ENCODE results near the gene TOP1. TPM values are rescaled to one million over a fixed set of nuclear protein-coding genes. Genes with fewer than 3 reads are reported as not detected.

The TOP1 gene
- total RNA-seq, 1 experiment from 2014 or later, result 129 TPM

GRCh38 chr20:41148942-41149341 is 120.3 kb downstream of the TOP1 start:
- no peak for TF ChIP-seq CTCF (IDR thresholded peaks at IDR 0.05; ENCODE audit: unreplicated experiment)
- peaks cover 5% of the 10 kb centered on the region for H3K9me3 Mint-ChIP-seq (ENCODE audit: low read depth, unreplicated experiment)
- H3K4me1 Mint-ChIP-seq (ENCODE audit: low read depth, unreplicated experiment), result peaks cover 21% of the 10 kb centered on the region
- no peaks in the 10 kb centered on the region for H3K27me3 Mint-ChIP-seq (ENCODE audit: unreplicated experiment)
- DNase-seq, result no peak
- H3K36me3 Mint-ChIP-seq (ENCODE audit: insufficient read depth, unreplicated experiment), result no peaks in the 10 kb centered on the region
- CTCF ChIA-PET, result interaction anchor here (1.0 to 1.5 kb wide), 3 partner anchors 14 to 69 kb away, joined by 3 to 4 read pairs (median 3); no protein-coding TSS in a partner anchor
- no peak overlapping the region for H3K27ac Mint-ChIP-seq (ENCODE audit: unreplicated experiment)
- H3K4me3 Mint-ChIP-seq (ENCODE audit: low read depth, unreplicated experiment), result no peak overlapping the region
- intact Hi-C loops (cut with micrococcal nuclease; ENCODE audit: unreplicated experiment), result no loop called here
- BruUV-seq (replicated peaks), result no TSS peak

GRCh38 chr20:41150664-41151063 is 122.0 kb downstream of the TOP1 start:
- no peak for TF ChIP-seq CTCF (IDR thresholded peaks at IDR 0.05; ENCODE audit: unreplicated experiment)
- Mint-ChIP-seq H3K27ac (ENCODE audit: unreplicated experiment) (no peak overlapping the region), H3K4me3 (ENCODE audit: low read depth, unreplicated experiment) (no peak overlapping the region), H3K9me3 (ENCODE audit: low read depth, unreplicated experiment) (peaks cover 5% of the 10 kb centered on the region), H3K4me1 (ENCODE audit: low read depth, unreplicated experiment) (peaks cover 21% of the 10 kb centered on the region), H3K36me3 (ENCODE audit: insufficient read depth, unreplicated experiment) (no peaks in the 10 kb centered on the region), H3K27me3 (ENCODE audit: unreplicated experiment) (no peaks in the 10 kb centered on the region)
- intact Hi-C loops (cut with micrococcal nuclease; ENCODE audit: unreplicated experiment), result no loop called here
- CTCF ChIA-PET, result interaction anchor here (0.8 to 1.0 kb wide), 2 partner anchors 14 to 190 kb away, joined by 3 read pairs; partner anchors contain the start of gene LPIN3
- DNase-seq, result no peak
- BruUV-seq (replicated peaks), result no TSS peak

GRCh38 chr20:41151134-41151869 is 122.7 kb downstream of the TOP1 start:
- no peaks in the 10 kb centered on the region for H3K36me3 Mint-ChIP-seq (ENCODE audit: insufficient read depth, unreplicated experiment)
- TF ChIP-seq CTCF (IDR thresholded peaks at IDR 0.05; ENCODE audit: unreplicated experiment), result no peak
- no peaks in the 10 kb centered on the region for H3K27me3 Mint-ChIP-seq (ENCODE audit: unreplicated experiment)
- DNase-seq, result no peak
- no TSS peak for BruUV-seq (replicated peaks)
- intact Hi-C loops (cut with micrococcal nuclease; ENCODE audit: unreplicated experiment), result no loop called here
- H3K9me3 Mint-ChIP-seq (ENCODE audit: low read depth, unreplicated experiment), result peaks cover 5% of the 10 kb centered on the region
- H3K4me3 Mint-ChIP-seq (ENCODE audit: low read depth, unreplicated experiment), result no peak overlapping the region
- CTCF ChIA-PET, result interaction anchor here (0.7 to 1.0 kb wide), 3 partner anchors 15 to 638 kb away, joined by 3 to 6 read pairs (median 3); partner anchors contain the start of gene LPIN3
- H3K4me1 Mint-ChIP-seq (ENCODE audit: low read depth, unreplicated experiment), result peaks cover 21% of the 10 kb centered on the region
- no peak overlapping the region for H3K27ac Mint-ChIP-seq (ENCODE audit: unreplicated experiment)

- no peak overlapping the region for H3K27ac Mint-ChIP-seq (ENCODE audit: unreplicated experiment)
- CTCF ChIA-PET, result interaction anchor here (0.7 kb wide), 1 partner anchor 637 kb away, joined by 6 read pairs; no protein-coding TSS in a partner anchor
- intact Hi-C loops (cut with micrococcal nuclease; ENCODE audit: unreplicated experiment), result no loop called here
- H3K36me3 Mint-ChIP-seq (ENCODE audit: insufficient read depth, unreplicated experiment), result no peaks in the 10 kb centered on the region
- no peaks in the 10 kb centered on the region for H3K27me3 Mint-ChIP-seq (ENCODE audit: unreplicated experiment)
- no peak for TF ChIP-seq CTCF (IDR thresholded peaks at IDR 0.05; ENCODE audit: unreplicated experiment)
- peaks cover 27% of the 10 kb centered on the region for H3K4me1 Mint-ChIP-seq (ENCODE audit: low read depth, unreplicated experiment)
- no peak for DNase-seq
- no peak overlapping the region for H3K4me3 Mint-ChIP-seq (ENCODE audit: low read depth, unreplicated experiment)
- no TSS peak for BruUV-seq (replicated peaks)
- peaks cover 5% of the 10 kb centered on the region for H3K9me3 Mint-ChIP-seq (ENCODE audit: low read depth, unreplicated experiment)
Observed at GRCh38 chr20:41152108-41152757, 123.6 kb downstream of the TOP1 start.

Measured in Calu3 (cell line).